A673 (cell line): ENCODE measurements around the gene ERMN.

ENCODE experiments used
- EZH2 ChIP-seq: fragments of 200-600 bp; sonication (generic); IDR thresholded peaks from 2 replicates; pipeline ENCODE4 v1.6.1; 2017; ENCODE audit warnings: borderline replicate concordance, low read depth, mild to moderate bottlenecking, mixed read lengths, antibody characterized with exemption, low read length; ENCODE audit not compliant: poor library complexity, severe bottlenecking
- TF ChIP-seq, protein P1 (sequence below): fragments of 300-800, 200-600 bp; sonication (generic); conservative IDR thresholded peaks from 2 replicates; pipeline ENCODE4 v1.5.1; 2017; ENCODE audit warnings: low read depth, mild to moderate bottlenecking, antibody characterized with exemption, low read length, moderate library complexity, mixed read lengths

DNA sequence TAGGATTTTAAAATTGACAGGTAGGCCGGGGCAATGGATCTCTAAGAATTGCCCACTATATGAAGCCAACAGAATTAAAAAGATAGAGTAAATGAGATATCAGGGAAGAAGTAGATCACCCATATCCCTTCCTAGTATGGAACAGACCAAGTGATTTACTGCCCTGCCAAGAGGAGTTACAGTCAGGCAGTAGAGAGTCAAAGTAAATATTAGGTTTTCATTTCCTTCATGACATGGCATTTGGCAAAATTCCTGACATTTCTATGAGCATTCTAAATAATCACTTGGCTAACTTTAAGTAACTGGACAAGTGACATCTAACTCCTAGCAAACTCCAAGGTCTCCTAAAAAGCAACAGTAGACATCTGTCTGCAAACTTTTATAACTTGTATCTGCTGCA, 34.6 kb downstream of the ERMN start:
- TF ChIP-seq, protein P1, sequence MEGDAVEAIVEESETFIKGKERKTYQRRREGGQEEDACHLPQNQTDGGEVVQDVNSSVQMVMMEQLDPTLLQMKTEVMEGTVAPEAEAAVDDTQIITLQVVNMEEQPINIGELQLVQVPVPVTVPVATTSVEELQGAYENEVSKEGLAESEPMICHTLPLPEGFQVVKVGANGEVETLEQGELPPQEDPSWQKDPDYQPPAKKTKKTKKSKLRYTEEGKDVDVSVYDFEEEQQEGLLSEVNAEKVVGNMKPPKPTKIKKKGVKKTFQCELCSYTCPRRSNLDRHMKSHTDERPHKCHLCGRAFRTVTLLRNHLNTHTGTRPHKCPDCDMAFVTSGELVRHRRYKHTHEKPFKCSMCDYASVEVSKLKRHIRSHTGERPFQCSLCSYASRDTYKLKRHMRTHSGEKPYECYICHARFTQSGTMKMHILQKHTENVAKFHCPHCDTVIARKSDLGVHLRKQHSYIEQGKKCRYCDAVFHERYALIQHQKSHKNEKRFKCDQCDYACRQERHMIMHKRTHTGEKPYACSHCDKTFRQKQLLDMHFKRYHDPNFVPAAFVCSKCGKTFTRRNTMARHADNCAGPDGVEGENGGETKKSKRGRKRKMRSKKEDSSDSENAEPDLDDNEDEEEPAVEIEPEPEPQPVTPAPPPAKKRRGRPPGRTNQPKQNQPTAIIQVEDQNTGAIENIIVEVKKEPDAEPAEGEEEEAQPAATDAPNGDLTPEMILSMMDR = no peak
- TF ChIP-seq EZH2 = no peak
